HTERT RPE-1 (cell line): ENCODE results near the gene PALM.
"Not testable (repeated sequence)": the region's sequence is repeated elsewhere in the genome, so short reads cannot be mapped to it uniquely, and the experiment has no call there.

Source experiments
- in situ Hi-C: fragments of 300-500 bp; cut with MboI; formaldehyde crosslinking; loops from 4 replicates; pipeline ENCODE4 v1.14.3; 2020; ENCODE audit warnings: low sequenced_read_pairs

Gene PALM

DNA sequence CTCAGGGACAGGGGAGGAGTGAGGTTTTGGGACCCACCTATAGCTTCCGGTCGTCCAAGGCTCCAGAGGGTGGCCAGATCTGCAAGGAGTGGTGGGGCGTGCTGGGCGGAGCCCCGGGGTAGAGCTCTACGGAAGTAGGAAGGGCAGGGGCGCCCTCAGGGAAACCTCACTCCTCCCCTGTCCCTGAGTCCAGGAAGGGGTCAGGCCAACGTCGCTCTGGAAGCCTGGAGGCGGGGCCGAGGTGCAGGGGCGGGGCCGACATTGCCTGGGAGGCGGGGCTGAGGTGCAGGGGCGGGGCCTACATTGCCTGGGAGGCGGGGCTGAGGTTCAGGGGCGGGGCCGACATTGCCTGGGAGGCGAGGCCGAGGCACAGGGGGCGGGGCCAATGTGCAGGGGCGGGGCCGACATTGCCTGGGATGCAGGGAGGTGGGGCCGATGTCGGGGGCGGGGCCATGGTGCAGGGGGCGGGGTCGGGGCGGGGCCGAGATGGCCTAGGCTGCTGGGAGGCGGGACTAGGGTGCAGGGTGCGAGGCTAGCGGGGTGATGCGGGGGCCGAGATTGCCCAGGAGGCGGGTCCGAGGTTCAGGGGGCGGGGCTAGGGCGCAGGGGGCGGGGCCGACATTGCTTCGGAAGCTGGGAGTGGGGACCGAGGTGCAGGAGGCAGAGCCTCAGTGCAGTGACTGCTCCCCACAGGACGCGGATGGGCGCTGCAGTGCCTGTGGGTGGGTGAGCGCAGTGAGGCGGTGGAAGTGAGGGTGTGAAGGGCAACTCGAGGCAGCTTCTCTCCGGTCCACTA lies 4.9 kb upstream of the PALM start:
- in situ Hi-C loops = no loop called here

DNA sequence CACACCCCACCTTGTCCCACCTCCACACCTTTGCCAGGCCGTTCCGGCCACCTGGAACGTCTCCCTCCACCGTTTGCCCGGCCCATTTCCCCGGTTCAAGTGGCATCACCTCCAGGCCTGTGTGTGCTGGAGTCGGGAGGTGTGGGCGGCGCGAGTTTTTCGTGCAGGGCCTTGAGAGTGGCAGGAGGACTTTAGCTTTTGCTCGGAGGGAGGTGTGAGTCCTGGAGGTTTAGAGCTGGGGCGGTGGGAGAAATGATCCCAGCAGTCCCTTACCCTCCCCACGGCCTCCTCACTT lies 4.3 kb upstream of the PALM start:
- in situ Hi-C loops = no loop called here

DNA sequence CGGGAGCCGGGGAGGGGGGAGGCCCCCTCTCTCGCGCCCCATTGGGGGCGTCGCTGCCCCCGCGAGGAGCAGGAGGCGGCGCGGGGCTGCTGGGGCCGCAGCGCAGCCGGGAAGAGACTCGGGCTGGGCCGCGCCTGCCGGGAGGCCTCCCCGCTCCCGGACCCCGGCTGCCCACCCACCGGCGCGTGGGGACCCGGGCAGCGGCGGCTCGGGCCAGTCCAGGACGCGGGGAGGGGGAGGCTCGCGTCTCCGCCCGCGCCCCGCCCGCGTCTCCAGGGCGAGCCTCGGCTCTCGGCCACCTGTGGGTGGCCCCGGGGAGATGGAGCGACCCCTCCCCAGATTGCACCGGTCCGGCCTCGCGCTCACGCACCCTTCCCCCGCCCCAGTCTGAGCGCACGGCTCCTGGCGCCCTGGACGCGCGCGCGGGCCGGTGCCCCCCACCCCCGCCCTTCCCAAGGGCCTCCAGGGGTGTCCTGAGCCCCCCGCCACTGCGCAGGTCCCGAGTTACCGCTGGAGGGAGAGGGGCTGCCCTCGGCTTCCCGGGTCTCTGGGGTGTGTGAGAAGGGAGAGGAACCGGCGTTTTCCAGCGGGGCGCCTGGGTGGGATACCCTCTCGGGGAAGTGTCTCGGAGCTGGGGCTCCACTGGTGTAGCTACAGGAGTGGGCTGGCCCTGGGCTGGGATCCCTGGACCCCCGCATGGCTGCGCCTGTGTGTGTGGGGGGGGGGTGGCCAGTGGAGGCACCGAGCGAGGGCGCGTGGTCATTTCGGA lies 645 bp downstream of the PALM start:
- in situ Hi-C loops = no loop called here

DNA sequence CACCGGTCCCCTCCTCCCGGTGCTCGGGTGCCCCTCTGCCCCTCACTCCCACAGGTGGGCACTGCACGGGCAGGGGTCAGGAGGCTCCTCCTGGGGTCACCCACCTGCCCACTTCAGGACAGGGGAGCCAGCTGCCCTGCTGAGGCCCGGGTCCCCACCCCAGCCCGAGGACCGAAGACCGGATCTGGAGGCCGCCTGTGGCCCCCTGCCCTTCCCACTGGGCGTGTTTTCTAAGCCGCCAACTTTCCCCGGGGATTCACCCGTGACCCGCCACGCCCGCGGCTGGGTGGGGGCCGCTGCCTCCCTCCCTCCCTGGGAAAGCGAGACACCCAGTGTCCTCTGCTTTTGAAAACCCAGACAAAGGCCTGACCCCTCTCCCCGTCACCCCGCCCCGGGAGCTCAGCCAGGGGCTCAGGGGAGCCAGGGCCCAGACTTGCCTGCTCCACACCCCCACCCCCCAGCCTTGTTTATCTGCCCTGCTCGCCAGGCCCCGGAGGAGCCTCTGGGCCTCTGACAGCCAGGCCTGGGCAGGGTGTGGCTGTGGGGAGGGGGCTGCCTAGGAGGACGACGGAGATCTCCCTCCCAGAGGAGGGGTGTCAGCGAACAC lies 1.3 kb downstream of the PALM start:
- in situ Hi-C loops = no loop called here

DNA sequence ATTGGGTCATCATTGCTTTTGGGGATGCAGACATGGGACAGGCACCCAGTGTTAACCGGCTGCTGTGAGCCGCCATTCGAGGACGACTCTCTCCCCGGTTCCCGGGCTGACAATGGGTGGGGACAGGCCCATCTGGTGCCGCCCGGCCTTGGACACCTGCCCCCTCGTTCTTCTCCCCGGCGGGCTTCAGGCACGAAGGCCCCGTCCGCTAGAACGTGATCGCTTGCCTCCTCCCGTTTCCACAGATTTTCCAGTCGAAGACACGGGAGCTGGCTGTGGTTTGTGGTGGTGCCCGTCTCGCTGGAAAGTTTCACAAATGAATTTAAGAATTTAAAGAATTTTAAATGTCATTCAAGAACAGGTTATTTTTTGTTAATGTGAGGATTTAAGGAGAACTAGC lies 2.0 kb downstream of the PALM start:
- in situ Hi-C loops = no loop called here

DNA sequence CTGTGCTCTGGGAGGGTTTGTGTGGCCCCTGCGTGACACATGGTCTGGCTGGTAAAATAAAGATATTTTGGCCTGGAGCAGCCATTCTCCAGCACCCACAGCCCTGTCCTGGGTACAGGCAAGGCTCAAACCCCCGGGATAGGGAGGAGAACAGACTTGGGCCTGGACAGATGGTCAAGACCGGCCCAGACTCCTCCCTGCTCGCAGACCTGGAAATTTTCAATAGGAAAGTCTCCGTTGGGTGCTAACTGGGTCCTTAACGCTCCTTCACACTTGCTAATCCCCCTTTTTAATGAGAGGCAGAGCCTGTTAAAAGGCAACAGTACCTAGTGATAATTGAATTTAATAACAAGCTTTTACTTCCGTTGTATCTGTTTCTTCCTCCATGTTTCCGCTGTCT lies 2.5 kb downstream of the PALM start:
- in situ Hi-C loops = no loop called here

DNA sequence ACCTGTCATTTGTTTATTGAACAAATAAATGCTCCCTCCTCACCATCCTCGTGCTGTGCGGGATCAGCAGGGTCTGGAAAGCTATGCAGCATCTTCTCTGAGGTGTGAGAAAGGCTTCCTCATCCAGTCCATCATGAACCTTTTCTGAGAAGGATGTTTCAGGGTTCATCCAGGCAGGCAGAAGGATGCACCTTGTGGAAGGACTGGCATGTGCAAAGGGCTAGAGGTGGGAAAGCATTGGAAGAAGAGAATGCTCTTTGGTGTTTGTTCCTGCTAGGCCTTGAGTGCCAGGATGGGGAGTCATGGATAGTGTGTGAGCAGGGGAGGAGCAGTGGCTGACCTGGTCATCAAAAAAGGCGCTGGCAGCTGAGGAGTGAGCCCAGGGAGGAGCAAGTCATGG lies 6.6 kb downstream of the PALM start:
- in situ Hi-C loops = no loop called here

DNA sequence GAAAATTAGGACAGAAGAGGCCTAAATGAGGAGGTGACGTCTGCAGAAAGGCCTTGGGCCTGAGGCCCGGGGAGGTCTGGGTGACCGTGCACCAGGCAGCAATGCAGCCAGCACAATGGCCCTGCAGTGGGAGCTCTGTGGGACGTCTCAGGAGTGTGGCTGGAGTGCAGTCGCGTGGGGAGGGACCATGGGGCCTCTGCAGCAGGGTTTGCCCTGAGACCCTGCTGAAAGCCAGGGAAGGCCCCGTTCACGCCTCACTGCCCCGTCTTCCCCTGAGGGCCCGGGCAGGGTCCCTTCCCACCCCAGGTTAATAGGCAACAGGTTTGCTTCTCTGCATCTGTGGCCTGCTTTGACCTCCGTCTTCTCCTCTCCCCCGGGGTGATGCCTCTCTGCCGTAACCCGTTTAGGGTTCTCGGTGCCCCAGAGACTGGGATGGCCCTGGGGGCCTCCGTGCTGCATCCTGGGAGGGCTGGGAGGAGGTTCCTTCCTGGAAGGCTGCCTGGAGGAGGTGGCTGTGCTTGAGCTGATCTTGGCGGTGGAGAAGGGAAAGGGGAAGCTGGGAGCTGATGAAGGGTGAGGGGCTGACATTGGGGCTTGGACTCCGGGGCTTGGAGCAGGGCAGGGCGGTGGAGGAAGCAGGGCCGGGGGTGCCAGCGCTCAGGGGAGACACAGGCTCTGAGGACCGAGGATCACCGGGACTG lies 9.7 kb downstream of the PALM start:
- in situ Hi-C loops = no loop called here

DNA sequence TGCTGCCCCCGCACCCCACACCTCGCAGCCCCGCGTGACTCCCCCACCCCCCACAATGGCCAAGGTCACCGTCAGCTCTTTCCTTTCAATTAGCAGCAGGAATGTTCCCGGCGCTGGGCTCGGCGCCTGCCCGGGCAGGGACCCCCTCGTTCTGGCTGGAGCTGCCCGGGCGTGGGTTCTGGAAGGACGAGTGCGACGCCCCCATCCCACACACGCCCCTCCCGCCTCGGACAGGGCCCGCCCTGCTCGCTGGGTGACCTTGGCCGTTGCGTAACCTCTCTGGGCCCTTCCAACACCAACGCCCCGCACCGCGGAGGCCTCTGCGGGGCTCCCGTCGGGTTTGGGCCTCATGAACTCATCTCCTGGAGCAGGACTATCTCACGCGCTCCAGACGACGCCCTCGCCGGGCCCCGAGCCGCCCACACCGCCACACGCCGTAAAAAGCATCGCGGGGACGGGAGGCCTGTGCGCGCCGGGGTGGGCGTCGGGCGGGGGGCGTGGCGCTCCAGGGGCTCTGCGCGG lies 10.3 kb downstream of the PALM start:
- in situ Hi-C loops = no loop called here

DNA sequence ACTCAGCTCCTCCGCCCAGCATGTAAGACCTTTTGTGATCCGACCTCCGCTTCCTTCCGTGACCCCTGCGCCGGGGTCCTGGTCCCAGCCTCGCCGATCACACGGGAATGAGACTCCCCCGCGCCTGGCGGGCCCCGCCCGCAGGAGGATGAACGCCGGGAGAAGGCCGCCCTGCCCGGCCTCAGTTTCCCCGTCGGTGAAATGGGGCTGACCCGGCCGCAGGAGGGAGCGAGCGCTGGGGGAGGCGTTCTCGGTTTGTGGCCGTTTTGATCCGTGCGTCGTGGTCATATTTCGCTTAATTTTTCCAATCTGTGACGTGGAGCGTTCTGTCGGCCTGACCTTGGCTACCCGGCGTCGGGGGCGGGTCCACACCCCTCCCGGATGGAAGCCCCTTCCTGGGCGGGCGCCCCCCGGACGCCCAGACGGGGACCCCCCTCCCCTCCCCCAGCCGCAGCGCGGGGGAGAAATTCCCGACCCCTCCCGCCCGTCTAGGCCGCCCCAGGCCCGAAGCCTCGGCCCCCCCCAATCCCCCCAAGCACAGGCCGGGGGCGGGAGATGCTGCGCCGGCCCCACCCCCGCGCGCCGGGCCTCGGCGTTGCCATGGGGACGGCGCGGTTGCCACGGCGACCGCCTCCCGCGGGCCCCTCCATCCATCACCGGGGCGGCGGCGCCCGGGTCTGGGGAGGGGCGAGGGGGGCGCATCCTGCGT lies 11.1 kb downstream of the PALM start:
- in situ Hi-C loops = no loop called here

DNA sequence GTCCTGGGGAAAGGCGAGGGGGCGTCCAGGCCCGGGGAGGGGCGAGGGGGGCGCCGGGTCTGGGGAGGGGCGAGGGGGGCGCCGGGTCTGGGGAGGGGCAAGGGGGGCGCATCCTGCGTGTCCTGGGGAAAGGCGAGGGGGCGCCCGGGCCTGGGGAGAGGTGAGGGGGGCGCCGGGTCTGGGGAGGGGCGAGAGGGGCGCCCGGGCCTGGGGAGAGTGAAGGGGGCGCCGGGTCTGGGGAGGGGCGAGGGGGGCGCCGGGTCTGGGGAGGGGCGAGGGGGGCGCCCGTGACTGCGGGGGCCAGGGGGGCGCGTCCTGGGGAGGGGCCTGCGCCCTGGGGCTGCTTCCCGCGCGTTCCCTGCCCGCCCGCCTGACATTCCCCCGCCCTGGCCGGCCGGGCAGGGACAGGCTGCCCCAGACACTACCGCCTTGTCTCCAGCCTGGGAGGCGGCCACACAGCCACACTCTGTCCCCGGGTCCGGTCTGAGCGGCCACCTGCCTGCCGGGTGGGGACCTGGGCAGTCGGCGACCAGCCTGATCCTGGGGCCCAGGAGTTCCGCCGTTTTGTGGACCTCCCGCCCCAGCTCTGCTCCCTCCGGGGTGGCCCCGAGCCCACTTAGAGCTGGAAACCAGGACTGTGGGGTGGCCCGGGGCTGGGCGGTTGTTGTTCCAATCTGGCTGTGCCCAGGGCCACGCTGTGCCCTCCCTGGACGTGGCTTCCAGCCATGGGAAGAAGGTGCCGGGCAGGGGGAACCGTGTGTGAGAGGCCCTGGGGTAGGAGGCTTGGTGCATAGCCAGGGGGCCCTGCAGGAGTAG lies 11.8 kb downstream of the PALM start:
- in situ Hi-C loops = no loop called here

DNA sequence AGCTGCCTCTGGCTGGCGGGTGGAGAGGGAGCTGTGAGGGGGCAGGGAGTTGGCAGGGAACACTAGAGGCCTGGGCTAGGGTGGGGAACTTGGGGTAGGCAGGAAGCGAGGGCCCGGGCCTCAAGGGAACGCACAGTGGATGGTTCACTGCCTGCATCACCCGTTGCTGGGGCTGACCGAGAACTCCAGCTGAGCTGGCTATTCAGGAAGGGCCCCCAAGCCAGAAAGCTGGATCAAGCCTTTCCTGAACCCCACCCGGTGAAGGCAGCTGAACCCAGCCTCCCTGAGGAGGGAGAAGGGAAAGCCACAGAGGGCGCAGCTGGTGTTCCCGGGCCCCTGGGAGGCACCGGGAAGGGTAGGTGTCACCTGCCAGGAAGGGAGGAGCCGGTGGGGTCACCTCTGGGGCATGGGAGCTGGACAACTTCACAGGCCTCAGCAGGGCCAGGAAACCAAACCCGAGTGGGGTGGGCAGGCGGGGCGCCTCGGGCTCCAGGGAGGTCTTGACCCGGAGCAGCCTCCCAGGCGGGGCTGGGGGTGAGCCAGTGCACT lies 13.9 kb downstream of the PALM start:
- in situ Hi-C loops = no loop called here

DNA sequence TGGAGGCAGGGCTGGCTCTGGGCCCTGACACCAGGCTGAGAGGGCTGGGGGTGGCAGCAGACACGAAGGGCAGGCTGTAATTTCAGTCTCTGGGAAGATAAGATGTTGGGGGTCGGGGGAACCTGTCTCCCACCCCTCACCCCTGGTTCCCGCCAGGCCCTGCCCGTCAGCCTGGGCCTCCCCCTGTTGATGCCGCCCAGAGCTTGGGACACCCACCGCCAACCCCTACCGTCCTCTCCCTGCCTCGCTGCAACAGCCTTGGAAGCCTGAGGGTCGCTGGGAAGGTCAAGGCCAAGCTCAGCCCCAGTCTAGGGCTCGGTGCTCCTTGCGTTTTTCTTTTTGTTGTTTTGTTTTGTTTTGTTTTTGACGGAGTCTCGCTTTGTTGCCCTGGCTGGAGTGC lies 14.5 kb downstream of the PALM start:
- in situ Hi-C loops = no loop called here

DNA sequence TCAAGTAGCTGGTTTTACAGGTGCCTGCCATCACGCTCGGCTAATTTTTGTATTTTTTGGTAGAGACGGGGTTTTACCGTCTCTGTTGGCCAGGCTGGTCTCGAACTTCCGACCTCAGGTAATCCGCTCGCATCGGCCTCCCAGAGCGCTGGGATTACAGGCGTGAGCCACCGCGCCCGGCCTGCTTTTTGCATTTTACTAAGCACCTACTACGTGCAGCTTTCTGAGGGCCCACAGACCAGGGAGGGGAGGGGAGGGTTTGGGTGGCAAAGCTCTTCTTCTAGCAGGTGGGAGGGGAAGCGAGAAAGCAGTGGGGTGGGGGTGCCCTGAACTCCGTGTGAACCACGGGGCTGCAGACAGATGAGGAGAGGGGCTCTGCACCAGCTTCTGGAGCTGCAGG lies 15.0 kb downstream of the PALM start:
- in situ Hi-C loops = no loop called here

DNA sequence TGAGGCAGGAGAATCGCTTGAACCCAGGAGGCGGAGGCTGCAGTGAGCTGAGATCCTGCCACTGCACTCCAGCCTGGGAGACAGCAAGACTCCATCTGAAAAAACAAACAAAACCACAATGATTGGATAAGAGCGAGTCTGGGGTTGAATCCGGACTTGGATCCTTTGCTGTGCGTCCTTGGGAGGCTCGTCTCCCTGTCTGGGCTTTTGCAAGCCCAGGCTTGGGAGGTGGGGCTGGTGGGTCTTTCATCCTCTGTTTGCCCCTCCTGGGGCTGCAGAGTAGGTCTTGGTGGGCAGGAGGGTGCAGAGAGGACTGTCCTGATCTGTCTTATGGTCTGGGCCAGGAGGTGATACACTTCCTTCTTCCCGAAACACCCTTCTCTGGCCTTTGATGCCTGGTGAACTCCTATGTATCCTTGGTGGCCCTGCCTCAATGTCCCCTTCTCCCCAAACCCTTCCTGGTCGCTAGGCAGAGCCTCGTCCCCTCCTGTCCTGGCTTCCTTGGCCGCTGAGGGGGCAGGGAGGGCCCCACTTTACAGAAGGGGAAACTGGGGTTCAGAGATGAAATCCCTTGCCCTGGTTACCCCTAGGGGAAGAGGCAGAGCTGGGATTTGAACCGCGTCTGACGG lies 16.8 kb downstream of the PALM start:
- in situ Hi-C loops = no loop called here

DNA sequence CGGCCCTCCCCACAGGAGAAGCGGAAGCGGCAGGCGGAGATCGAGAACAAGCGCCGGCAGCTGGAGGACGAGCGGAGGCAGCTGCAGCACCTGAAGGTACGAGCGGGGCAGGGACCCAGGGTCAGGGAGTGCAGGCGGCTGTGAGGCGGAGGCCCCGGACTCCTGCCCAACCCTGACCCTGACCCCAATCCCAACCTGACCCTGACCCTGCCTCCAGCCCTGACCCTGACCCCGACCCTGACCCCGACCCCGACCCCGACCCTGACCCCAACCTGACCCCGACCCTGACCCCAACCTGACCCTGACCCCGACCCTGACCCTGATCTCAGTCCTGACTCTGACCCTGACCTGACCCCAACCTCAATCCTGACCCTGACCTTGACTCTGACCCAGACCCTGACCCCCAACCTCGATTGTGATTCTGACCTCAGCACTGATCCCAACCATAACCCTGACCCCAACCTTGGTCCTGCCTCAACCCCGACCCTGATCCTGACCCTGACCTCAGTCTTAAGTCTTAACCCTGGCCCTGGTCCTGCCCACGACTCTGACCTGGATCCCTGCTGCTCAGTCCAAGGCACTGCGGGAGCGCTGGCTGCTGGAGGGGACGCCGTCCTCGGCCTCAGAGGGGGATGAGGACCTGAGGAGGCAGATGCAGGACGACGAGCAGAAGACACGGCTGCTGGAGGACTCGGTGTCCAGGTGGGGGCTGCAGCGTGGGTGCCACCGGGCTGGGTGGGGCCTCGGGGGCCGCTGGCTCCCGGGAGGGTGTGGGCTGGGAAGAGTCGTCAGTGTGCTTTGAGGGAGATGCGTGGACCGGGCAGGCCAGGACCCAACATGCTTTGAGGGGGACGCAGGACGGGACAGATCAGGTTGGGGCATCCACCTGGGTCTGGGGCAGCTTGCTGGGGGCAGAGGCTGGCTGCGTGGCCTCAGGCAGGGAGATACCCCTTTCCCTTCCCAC lies 18.5 kb downstream of the PALM start:
- in situ Hi-C loops = no loop called here

DNA sequence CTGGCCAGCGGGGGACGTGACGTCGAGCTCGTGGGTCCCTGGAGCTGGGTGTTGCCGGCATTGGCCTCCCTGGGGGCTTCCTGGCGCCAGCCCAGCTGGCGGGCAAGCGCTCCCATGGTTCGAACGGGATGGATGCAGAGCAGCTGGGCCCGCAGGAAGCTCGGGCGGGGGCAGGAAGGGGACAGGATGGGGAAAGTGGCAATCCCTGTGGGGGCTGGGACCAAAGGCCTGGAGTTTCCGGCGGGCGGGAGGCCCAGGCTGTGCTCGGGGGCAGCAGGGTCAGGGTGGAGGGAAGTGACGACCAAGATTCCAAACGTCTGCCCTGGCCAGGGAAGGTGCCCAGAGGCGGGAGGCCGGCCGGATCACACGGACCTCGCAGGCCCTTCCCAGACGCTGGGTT lies 19.3 kb downstream of the PALM start:
- in situ Hi-C loops = no loop called here

DNA sequence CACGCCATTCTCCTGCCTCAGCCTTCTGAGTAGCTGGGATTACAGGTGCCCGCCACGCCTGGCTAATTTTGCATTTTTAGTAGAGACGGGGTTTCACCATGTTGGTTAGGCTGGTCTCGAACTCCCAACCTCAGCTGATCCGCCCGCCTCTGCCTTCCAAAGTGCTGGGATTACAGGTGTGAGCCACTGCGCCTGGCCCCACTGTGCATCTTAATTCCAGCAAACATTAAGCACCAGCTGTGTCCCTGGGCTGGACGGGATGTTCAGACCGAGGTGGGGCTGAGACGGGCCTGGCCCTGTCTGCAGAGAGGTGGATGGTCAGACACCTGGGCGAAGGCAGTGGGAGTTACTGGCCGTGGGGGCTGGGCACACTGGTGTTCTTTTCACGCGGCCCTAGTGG lies 20.8 kb downstream of the PALM start:
- in situ Hi-C loops = not testable (repeated sequence)
